GM19395 (cell line): ENCODE measurements around the gene GRM3.

Experiments
- ATAC-seq: cut with Tn5 transposase; IDR thresholded peaks from one replicate; pipeline ENCODE4 v1.9.1; 2021; ENCODE audit warnings: mild to moderate bottlenecking, moderate library complexity; ENCODE audit not compliant: unreplicated experiment

GRM3 gene

DNA sequence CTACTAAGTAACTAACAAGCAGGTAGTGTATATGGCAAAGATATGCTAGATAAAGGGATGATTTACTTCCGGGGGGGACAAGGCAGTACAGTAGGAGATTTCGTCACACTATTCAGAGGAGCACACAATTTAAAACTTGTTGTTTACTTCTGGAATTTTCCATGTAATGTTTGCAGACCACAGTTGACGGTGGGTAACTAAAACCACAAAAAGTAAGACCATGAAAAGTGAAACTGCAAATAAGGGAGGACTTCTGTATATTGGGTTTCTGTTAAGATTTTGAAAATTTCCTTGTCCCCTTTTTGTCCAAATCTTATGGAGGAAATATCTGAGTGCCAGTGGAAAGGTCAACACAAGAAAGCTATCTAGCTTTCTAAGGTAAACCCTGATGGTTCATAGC, 245.8 kb downstream of the GRM3 start:
- ATAC-seq, result no peak

DNA sequence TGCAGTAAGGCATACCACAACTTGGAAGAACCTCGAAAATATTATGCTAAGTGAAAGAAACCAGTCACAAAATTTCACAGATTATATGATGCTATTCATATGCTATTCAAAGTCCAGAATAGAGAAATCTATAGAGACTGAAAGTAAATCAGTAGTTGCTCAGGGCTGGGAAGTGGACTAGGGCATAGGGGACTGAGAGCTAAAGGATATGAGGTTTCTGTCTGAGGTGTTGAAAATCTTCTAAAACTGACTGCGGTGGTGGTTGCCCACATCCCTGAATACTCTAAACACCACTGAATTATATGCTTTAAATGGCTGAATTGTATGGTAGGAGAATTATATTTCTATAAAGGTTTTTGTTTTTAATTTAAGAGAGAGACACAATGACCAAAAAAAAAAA, 254.5 kb downstream of the GRM3 start:
- no peak for ATAC-seq

DNA sequence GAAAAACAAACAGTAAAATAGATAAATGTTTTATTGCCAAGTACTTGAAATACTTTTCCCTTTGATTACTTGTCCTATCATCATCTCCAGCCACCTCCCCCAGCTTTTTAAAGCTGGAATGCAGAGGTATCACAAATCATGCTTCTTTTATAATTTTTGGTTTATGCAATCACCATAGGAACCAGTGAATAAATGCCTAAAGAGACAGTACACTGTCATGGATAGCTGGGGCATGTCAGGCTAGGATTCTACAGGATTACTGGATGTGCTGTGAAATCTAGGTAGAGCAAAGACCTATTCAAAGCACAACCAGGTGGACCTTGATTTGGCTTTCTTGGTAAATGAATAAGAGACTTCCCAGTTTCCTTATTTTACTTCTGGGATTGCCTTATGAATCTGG, 257.2 kb downstream of the GRM3 start:
- ATAC-seq, result no peak

DNA sequence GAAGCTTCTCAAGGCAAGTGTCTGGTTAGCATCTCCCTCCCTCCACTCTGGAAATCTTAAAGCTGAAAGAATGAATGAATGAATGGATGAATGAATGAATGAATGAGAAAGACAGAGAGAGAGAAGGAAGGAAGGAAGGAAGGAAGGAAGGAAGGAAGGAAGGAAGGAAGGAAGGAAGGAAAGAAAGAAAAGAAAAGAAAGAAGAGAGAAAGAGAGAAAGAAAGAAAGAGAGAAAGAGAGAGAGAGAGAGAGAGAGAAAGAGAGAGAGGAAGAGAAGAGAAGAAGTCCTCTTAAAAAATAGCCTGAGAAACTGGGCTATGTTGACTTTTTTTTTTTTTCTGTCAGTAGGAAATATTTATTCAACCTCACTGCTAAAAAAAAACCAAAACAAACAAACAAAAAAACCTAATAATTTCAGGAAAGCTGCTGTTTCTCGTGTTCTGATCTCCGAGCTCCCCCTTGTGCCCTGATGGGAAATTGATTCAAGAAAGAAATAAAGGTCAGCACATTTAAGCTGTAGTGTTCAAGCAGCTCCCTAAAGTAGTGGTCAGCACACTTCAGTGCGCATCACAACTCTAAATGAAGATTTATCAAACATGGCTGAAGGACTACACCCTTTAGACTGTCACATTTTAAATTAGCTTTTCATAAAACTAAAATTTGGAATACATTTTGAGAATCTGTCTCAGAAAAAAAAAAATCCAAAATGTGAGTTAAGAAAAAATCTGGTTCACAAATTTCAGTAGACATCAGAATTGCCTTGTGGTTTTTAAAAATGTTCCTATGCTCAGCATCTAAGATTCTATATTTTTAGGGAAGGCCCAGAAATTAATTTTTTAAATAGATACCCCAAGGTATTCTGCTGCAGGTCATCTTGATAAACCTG, 261.5 kb downstream of the GRM3 start:
- peak; percentile 75 for ATAC-seq

DNA sequence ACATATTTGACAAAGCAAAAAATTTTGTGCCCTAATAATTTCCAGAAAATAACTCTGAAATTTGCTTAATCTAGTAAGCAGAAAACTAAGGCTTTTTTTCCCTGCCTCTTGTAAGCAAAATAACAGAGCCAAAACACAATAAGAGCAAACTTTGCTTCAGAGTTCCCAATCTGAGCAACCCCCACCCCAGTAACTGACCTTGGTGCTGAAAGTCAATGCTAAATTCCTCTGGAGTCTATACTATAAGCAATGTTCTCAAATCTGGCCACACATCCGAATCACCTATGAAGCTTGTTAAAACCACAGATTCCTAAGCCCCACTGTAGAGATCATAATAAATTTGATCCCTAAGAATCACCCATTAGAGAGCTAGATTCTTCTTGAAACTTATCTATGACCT, 265.2 kb downstream of the GRM3 start:
- ATAC-seq, result no peak

DNA sequence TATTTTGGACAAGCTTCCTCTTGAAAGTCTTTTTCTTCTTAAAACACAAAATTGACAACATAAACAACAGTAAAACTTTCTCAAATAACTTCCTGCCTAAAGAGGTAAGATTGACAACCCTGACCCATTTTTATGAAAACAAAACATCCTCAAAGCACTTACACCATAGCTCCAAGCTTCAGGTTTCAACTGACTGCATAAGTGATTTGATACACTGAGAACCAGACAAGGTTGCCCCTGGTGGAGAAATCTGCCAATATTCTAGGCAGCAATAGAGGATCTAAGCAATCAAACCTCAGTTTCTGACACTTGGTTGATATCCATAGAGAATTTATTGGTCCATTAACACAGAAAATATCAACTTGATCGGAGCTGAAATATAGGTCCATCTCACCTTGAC, 267.9 kb downstream of the GRM3 start:
- no peak for ATAC-seq

DNA sequence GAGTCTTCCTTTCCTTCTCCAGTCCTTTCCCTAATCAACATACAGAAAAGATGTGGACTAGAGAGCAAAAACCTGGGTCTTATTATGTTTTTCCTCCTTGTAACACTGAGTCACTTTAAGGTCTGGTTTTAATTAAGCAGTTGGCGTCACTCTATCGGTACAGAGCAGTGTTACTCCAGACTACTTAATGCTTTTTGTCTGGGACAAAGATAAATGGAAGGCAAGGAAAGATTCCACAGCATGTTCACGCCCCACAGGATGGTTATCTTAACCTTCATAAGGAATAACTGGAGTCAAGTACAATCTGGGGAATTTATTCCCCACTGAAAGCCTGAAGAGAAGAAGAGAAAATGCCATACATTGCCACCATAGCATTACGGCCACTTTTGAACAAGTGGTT, 270.0 kb downstream of the GRM3 start:
- no peak for ATAC-seq
